HL-60/S4 treated with phorbol 12-myristate 13-acetate at 8.2 ng/mL for 4 days and 3 days (cell line): ENCODE data around the gene LGR4.
"Not testable (repeated sequence)": the region's sequence is repeated elsewhere in the genome, so short reads cannot be mapped to it uniquely, and the experiment has no call there.

Experiments
- in situ Hi-C: fragments of 300-500 bp; cut with MboI; formaldehyde crosslinking; loops from 2 replicates; pipeline ENCODE4 v1.15.0; 2022; ENCODE audit warnings: low sequenced_read_pairs

The LGR4 gene

GRCh38 chr11:27355575-27356104 lies 117.0 kb downstream of the LGR4 start:
- in situ Hi-C loops, result no loop called here

DNA sequence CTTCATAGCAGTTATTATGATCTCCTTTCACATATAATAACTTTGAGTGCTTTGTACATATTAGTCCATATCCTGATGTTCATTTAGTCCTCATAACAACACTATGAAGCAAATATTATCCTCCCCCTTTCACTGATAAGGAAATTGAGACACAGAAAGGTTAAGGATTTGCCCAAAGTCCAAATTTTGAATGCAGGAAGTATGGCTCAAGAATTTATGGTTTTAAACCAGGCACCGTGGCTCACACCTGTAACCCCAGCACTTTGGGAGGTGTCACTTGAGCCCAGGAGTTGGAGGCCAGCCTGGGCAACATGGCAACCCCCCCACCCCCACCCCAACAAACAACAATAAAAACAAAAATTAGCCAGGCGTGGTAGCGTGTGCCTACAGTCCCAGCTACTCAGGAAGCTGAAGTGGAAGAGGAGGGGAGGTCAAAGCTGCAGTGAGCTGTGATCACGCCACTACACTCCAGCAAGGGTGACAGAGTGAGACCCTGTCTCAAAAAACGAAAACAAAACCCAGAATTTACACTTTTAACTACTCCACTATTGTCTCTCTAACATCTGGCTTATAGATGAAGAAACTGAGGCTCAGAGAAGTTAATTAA lies 118.1 kb downstream of the LGR4 start:
- in situ Hi-C loops, result no loop called here

DNA sequence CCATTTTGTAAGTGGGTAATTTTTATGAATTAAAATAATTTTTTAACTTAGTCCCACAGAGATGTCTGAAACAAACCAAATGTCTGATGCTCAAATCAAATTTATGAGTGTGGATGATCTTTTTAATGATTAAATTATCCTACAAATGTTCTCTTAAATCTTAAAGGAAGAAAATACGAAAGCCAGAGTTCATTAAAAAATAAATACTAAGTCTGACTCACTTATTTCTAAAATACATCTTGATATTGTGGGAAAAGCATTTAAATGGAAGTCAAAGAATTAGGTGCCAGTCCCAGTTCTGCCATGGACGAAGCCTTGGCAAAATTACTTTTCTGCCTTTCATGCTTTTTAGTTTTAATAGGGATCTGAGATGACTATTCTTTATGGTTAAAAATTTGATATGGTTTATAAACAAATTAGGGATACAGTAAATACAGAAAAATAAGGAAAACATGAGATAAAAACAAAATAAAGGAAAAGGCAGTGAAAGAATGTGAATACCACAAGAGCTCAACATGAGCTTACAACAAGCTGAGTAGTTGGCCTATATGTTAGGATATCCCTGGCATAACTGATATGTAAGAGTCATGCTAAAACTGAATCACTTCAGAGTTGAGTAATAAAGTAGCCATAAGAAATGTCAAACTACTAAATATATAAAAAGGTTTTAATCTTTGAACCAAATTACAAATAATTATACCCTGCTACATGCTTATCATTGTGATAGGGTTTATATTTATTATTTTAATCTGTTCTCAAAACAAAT lies 118.8 kb downstream of the LGR4 start:
- in situ Hi-C loops, result no loop called here

DNA sequence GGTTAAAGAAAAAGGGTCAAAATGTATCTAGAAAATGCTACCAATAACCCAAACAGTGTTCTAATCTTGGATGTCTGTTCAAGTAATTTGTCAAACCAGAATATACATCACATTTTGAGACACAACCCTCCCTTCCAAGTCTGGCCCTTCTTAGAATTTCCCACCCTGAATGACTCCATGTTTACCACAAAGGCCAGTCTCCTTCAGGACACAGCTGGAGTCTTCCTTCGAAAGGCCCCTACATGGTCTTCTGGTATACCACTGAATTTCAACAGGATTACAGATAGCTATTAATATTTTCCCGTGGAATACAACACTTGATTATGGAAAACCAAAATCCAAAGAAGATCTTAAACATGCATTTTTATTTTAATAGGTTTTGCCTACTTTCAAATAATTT lies 119.8 kb downstream of the LGR4 start:
- in situ Hi-C loops, result no loop called here

DNA sequence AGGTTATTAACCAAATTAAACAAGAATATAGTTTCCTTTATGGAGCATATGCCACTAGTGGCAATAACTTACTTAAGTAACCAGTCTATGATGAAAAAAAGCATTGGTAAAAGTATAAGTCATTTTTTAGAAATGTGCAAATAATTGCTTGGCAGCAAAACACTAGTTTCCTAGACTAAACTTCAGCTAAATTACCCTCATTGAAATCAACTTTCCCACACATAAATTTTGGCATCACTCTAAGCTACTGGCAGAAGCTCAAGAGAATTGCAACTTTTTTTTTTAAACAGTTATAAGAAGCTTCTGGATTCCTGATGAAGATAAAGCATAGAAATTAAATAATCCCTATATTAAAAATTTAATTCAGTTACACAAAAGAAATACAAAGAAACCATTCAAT lies 122.1 kb downstream of the LGR4 start:
- in situ Hi-C loops, result no loop called here

DNA sequence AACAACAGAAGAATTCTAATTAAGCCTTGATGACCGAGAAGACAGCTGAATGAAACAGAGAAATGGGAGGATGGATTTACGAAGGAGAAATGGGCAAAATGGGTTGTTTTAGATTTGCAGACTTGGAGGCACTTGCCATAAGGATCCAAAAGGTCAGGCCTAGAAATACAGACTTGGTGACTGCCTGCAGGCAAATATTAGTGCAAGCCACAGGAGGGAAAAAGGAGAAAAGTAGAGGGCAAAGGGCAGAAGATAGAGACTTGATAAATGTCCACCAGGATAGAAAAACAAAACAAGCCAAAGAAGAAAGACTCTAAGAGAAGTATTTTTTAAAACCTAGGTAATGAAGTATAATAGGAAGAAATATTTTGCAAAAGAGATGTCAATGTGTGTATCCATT lies 122.7 kb downstream of the LGR4 start:
- in situ Hi-C loops, result no loop called here

DNA sequence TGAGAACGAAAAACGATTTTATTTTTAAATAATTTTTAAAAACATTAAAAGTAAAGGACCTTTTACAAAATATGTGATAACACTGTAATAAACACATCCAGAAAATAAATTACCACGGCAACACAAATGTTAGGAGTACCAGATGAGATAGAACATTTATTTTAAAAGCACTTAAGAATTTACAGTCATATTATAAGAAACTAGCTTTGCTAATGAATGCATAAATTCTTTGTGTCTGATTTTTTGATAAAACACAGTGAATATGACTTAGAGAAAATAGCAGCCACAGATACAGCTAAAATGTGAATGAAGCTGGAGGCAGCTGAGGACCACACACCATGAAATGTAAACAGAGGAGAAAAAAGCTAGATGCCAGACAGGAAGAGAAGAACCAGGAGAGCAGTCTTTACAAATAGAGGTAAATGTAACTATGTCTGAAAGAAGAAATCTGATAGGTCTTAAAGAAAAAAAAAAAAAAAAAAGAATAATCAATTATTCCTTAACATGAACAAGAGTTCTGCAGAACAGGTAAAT lies 124.2 kb downstream of the LGR4 start:
- in situ Hi-C loops, result no loop called here

GRCh38 chr11:27347359-27348339 lies 124.9 kb downstream of the LGR4 start:
- in situ Hi-C loops, result no loop called here

GRCh38 chr11:27339941-27340340 lies 132.6 kb downstream of the LGR4 start:
- in situ Hi-C loops, result no loop called here

DNA sequence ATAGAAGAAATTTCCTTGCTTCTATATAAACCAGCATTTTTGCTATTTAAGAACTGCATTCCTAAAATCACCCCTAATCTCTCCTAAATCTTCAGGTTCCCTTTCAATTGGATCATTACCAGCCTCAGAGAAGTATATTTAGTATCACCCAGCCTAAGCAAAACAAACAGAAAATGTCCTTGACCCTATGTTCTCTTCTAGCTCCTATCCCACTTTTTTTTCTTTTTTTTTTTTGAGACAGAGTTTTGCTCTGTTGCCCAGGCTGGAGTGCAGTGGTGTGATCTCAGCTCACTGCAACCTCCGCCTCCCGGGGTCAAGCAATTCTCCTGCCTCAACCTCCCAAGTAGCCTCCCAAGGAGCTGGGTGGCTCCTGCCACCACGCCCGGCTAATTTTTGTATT lies 137.8 kb downstream of the LGR4 start:
- in situ Hi-C loops, result not testable (repeated sequence)

DNA sequence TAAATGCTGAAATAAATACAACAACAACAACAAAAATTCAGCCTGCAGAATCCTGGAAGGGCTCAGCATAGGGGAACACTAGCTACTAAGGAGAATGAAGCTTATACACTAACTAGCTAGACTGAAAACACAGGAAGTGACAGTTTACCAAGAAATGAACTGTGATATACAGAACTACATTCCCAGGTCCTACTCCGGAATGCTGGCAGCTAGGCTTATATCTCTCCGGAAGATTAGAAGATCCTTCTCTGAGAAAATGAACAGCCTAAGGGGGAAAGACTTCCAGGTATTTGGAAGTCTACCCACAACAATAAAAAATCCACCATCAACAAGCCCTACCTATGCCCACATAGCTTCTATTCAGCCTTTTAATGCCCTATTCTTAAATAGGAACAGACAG lies 140.6 kb downstream of the LGR4 start:
- in situ Hi-C loops, result no loop called here

GRCh38 chr11:27330633-27331270 lies 141.8 kb downstream of the LGR4 start:
- in situ Hi-C loops, result no loop called here

DNA sequence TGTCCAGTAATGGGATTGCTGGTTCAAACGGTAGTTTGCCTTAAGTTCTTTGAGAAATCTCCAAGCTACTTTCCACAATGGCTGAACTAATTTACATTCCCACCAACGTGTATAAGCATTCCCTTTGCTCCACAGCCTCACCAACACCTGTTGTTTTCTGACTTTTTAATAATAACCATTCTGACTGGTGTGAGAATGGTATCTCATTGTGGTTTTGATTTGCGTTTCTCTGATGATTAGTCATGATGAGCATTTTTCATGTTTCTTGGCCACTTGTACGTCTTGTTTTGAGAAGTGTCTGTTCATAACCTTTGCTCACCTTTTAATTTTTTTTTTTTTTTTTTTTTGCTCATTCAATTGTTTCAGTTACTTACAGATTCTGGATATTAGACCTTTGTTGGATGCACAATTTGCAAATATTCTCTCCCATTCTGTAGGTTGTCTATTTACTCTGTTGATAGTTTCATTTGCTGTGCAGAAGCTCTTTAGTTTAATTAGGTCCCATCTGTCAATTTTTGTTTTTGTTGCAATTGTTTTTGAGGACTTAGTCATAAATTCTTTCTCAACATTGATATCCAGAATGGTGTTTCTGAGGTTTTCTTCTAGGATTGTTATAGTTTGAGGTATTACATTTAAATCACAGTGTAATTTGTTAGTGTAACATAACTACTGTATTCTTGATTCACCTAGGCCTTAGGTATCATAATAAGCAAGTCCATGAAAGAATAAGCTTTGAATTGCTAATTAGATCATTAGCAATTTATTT lies 142.5 kb downstream of the LGR4 start:
- in situ Hi-C loops, result no loop called here

DNA sequence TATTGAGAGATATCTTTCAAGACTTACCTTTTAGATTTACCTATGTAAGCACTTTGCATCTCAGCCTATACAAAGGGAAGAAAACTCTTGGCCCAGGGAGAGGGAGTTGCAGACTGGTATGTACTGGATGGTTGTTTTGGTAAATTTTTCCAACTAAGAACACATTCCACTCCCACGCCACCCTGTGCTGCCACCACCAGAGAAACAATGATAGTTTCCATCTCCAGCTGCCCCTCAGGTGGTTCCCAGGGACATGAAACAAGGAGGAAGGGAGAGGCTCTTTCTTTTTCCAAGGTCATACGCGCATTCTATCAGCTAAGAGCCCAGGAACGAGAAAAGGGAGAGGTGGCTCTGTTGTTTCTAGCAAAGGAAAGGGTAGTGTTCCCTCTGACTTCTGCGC lies 144.0 kb downstream of the LGR4 start:
- in situ Hi-C loops, result no loop called here

DNA sequence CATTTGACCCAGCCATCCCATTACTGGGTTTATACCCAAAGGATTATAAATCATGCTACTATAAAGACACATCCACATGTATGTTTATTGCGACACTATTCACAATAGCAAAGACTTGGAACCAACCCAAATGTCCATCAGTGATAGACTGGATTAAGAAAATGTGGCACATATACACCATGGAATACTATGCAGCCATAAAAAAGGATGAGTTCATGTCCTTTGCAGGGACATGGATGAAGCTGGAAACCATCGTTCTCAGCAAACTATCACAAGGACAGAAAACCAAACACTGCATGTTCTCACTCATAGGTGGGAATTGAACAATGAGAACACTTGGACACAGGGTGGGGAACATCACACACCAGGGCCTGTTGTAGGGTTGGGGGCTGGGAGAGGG lies 145.5 kb downstream of the LGR4 start:
- in situ Hi-C loops, result not testable (repeated sequence)

- in situ Hi-C loops, result not testable (repeated sequence)
These were observed 150.4 kb downstream of the LGR4 start for GRCh38 chr11:27322196-27322595.

DNA sequence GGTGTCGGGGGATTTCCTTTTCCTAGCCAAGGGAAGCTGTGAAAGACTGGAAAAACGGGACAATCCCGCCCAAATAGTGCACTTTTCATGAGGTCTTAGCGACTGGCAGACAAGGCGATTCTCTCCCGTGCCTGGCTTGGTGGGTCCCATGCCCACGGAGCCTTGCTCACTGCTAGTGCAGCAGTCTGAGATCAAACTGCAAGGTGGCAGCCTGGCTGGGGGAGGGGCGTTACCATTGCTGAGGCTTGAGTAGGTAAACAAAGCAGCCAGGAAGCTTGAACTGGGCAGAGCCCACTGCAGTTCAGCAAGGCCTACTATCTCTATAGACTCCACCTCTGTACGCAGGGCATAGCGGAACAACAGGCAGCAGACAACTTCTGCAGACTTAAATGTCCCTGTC lies 151.2 kb downstream of the LGR4 start:
- in situ Hi-C loops, result not testable (repeated sequence)

- in situ Hi-C loops, result no loop called here
These were observed 153.5 kb downstream of the LGR4 start for GRCh38 chr11:27319072-27319471.

DNA sequence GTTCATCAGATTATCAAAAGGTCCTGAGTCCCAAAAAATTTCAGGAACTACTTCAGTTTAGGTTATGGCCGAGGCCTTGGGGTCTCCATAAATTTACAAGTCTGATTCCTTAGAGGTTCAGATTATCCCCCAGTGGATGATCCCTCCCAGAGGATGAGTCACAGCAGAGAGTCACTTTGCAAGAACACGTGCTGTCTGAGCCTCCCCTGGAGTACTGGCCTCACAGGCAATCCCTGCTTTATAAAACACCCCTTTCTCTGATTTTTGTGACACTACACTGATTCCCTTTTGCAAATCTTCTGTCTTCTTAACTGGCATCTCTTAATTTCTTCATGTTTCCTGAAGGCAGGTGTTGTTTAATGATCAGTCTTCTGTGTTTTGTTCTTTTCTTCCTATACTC lies 154.8 kb downstream of the LGR4 start:
- in situ Hi-C loops, result no loop called here
